ENCODE results near the gene ZNF804A. TPM values are rescaled to one million over a fixed set of nuclear protein-coding genes. Genes with fewer than 3 reads are reported as not detected.

ZNF804A gene
- polyA plus RNA-seq, 3 donors, result 0.83 to 3.7 (median 1.8) TPM

DNA sequence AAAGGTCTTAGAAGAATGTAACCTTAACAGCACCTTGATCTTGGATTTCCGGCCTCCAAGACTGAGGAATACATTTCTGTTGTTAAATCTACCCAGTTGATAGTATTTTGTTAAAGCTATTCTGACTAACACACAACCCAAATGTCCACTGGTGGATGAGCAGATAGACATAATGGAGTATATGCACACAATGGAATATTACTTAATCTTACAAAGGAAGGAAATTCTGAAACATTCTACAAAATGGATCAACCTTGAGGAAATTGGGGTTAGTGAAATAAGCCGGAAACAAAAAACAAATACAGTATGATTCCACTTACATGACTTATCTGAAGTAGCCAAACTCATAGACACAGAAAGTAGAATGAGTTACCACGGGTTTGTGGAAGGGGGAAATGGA, 168.7 kb downstream of the ZNF804A start:
- Histone ChIP-seq H3K36me3 (replicated peaks in 1 of 2; ENCODE audit: control insufficient read depth in 1 of 2, insufficient read depth in 2 of 2, low read length in 2 of 2) (no peaks in the 10 kb centered on the region), H3K27ac (ENCODE audit: low read depth in 1 of 2, low read length in 2 of 2) (peak overlapping the region in 1 of 2 donors; percentile 75), H3K4me1 (ENCODE audit: control insufficient read depth in 1 of 2, insufficient read depth in 2 of 2, low read length in 2 of 2) (peaks cover 6 to 30% of the 10 kb centered on the region in 2 donors), H3K79me2 (ENCODE audit: insufficient read depth, low read length) (no peaks in the 10 kb centered on the region), H3K9me3 (replicated peaks in 1 of 2; ENCODE audit: control insufficient read depth in 1 of 2, insufficient read depth in 1 of 2, low read length in 2 of 2) (no peaks in the 10 kb centered on the region), H3K4me2 (replicated peaks; ENCODE audit: extremely low read depth, low read length, poor library complexity, severe bottlenecking) (peak overlapping the region; percentile 31), H3K9ac (ENCODE audit: insufficient read depth, low read length, poor library complexity, severe bottlenecking) (no peak overlapping the region), H3K4me3 (replicated peaks in 1 of 3; ENCODE audit: low read depth in 2 of 3, low read length in 3 of 3) (peak overlapping the region in 1 of 3 experiments; percentile 37), H2AFZ (ENCODE audit: insufficient read depth, low read depth, low read length, poor library complexity, severe bottlenecking) (peak overlapping the region; percentile 47), H3K27me3 (ENCODE audit: control insufficient read depth in 2 of 2, insufficient read depth in 2 of 2, low read length in 2 of 2) (no peaks in the 10 kb centered on the region), H4K20me1 (ENCODE audit: insufficient read depth, low read length) (no peaks in the 10 kb centered on the region)
- H3K27ac Mint-ChIP-seq, result peak overlapping the region in 5 of 7 donors; percentile 3 to 76 (median 18)
- peak overlapping the region in 1 of 2 donors; percentile 46 for H3K4me3 Mint-ChIP-seq
- DNase-seq, result no peak
- no peaks in the 10 kb centered on the region for H3K9me3 Mint-ChIP-seq
- WGBS (ENCODE audit: insufficient coverage), result no CpG with 5 or more reads among the region's 3 CpGs
- intact Hi-C loops (cut with micrococcal nuclease), result no loop called here
- H3K36me3 Mint-ChIP-seq, result no peaks in the 10 kb centered on the region
- H3K27me3 Mint-ChIP-seq (ENCODE audit: low read depth in 3 of 3), result no peaks in the 10 kb centered on the region
- TF ChIP-seq CTCF (IDR thresholded peaks at IDR 0.05), result no peak
- H3K4me1 Mint-ChIP-seq, result peaks cover 30% of the 10 kb centered on the region

- Histone ChIP-seq H2AFZ (ENCODE audit: insufficient read depth, low read depth, low read length, poor library complexity, severe bottlenecking) (peak overlapping the region; percentile 21), H3K27me3 (ENCODE audit: control insufficient read depth in 2 of 2, insufficient read depth in 2 of 2, low read length in 2 of 2) (no peaks in the 10 kb centered on the region), H3K79me2 (ENCODE audit: insufficient read depth, low read length) (no peaks in the 10 kb centered on the region), H3K9me3 (replicated peaks in 1 of 2; ENCODE audit: control insufficient read depth in 1 of 2, insufficient read depth in 1 of 2, low read length in 2 of 2) (no peaks in the 10 kb centered on the region), H3K4me1 (ENCODE audit: control insufficient read depth in 1 of 2, insufficient read depth in 2 of 2, low read length in 2 of 2) (peaks cover 6 to 31% of the 10 kb centered on the region in 2 donors), H3K36me3 (replicated peaks in 1 of 2; ENCODE audit: control insufficient read depth in 1 of 2, insufficient read depth in 2 of 2, low read length in 2 of 2) (no peaks in the 10 kb centered on the region), H3K4me2 (replicated peaks; ENCODE audit: extremely low read depth, low read length, poor library complexity, severe bottlenecking) (no peak overlapping the region), H4K20me1 (ENCODE audit: insufficient read depth, low read length) (no peaks in the 10 kb centered on the region), H3K27ac (ENCODE audit: low read depth in 1 of 2, low read length in 2 of 2) (no peak overlapping the region), H3K9ac (ENCODE audit: insufficient read depth, low read length, poor library complexity, severe bottlenecking) (no peak overlapping the region), H3K4me3 (replicated peaks in 1 of 3; ENCODE audit: low read depth in 2 of 3, low read length in 3 of 3) (no peak overlapping the region)
- DNase-seq, result peak in 1 of 3 donors; percentile 7
- H3K27me3 Mint-ChIP-seq (ENCODE audit: low read depth in 3 of 3), result no peaks in the 10 kb centered on the region
- no CpG with 5 or more reads among the region's 2 CpGs for WGBS (ENCODE audit: insufficient coverage)
- intact Hi-C loops (cut with micrococcal nuclease), result no loop called here
- no peak for TF ChIP-seq CTCF (IDR thresholded peaks at IDR 0.05)
- H3K9me3 Mint-ChIP-seq, result no peaks in the 10 kb centered on the region
- H3K4me3 Mint-ChIP-seq, result no peak overlapping the region
- peak overlapping the region in 1 of 7 donors; percentile 8 for H3K27ac Mint-ChIP-seq
- H3K36me3 Mint-ChIP-seq, result no peaks in the 10 kb centered on the region
- peaks cover 37% of the 10 kb centered on the region for H3K4me1 Mint-ChIP-seq
Observed at GRCh38 chr2:184769023-184769422, 170.7 kb downstream of the ZNF804A start.

Data from CD14-positive monocyte (primary cell).